Measurements from ENCODE around the gene IVL.

DNA sequence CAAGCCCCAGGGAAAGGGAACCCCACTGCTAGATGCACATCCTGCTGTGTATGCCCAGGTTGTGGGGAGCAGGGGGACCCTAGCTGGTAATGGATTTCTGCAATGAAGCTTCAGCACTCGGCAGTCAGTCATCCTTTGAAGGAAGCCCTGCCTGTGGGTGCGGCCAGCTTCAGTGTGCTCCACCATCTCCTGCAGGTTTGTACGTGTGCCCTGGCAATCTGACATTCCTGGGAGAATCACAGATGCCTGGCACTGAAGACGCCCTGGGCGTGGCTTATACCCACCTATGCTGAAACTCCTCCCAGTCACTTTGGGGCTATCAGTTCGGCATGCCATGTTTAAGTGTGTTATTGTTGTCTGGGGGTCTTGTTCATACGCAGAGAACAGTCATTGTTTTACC lies 45.4 kb downstream of the IVL start:
- TF ChIP-seq, protein P1, sequence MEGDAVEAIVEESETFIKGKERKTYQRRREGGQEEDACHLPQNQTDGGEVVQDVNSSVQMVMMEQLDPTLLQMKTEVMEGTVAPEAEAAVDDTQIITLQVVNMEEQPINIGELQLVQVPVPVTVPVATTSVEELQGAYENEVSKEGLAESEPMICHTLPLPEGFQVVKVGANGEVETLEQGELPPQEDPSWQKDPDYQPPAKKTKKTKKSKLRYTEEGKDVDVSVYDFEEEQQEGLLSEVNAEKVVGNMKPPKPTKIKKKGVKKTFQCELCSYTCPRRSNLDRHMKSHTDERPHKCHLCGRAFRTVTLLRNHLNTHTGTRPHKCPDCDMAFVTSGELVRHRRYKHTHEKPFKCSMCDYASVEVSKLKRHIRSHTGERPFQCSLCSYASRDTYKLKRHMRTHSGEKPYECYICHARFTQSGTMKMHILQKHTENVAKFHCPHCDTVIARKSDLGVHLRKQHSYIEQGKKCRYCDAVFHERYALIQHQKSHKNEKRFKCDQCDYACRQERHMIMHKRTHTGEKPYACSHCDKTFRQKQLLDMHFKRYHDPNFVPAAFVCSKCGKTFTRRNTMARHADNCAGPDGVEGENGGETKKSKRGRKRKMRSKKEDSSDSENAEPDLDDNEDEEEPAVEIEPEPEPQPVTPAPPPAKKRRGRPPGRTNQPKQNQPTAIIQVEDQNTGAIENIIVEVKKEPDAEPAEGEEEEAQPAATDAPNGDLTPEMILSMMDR (IDR thresholded peaks at IDR 0.05; ENCODE audit: low read depth, low read length): no peak
- TF ChIP-seq EZH2phosphoT487 (IDR thresholded peaks at IDR 0.05; ENCODE audit: low read depth): no peak

All from OCI-LY3 (cell line).